ENCODE measurements around the gene SNRNP25.

DNA sequence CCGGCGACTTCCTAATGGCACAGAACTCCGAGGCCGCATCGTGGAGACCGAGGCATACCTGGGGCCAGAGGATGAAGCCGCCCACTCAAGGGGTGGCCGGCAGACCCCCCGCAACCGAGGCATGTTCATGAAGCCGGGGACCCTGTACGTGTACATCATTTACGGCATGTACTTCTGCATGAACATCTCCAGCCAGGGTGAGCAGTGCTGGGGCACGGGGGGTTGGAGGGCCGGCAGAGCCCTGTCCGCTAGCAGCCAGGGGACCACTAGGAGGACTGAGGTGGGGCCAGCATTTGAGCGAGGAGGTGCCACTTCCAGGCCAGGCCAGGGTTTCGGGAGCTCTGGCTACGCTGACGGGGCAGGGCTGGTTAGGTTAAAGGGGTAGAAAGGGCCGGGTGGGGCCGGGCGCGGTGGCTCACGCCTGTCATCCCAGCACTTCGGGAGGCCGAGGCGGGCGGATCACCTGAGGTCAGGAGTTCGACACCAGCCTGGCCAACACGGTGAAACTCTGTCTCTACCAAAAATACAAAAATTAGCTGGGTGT is 29.5 kb downstream of the SNRNP25 start:
- no peak for TF ChIP-seq POLR2A (IDR thresholded peaks at IDR 0.05)
- TF ChIP-seq, protein P1, sequence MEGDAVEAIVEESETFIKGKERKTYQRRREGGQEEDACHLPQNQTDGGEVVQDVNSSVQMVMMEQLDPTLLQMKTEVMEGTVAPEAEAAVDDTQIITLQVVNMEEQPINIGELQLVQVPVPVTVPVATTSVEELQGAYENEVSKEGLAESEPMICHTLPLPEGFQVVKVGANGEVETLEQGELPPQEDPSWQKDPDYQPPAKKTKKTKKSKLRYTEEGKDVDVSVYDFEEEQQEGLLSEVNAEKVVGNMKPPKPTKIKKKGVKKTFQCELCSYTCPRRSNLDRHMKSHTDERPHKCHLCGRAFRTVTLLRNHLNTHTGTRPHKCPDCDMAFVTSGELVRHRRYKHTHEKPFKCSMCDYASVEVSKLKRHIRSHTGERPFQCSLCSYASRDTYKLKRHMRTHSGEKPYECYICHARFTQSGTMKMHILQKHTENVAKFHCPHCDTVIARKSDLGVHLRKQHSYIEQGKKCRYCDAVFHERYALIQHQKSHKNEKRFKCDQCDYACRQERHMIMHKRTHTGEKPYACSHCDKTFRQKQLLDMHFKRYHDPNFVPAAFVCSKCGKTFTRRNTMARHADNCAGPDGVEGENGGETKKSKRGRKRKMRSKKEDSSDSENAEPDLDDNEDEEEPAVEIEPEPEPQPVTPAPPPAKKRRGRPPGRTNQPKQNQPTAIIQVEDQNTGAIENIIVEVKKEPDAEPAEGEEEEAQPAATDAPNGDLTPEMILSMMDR (IDR thresholded peaks at IDR 0.05): no peak

Measured in sigmoid colon (tissue), 3 donors.